HEK293 (cell line): ENCODE results near the gene VANGL1.
A peak's percentile ranks its signal among the peaks of the same experiment; 100 is the strongest.

Source experiments
- ATF2 ChIP-seq: fragments of 450-650 bp; formaldehyde crosslinking; IDR thresholded peaks from 2 replicates; pipeline ENCODE4 v1.5.1; 2016; ENCODE audit warnings: missing biosample characterization, missing genetic modification characterization, low read depth
- CTCF ChIP-seq: fragments of 450-650 bp; formaldehyde crosslinking; IDR thresholded peaks from 2 replicates; pipeline ENCODE4 v1.5.1; 2016; ENCODE audit warnings: missing biosample characterization, missing genetic modification characterization
- HOXC10 ChIP-seq: sonication (generic); formaldehyde crosslinking; IDR thresholded peaks from 2 replicates; pipeline ENCODE4 v1.8.1; 2023; ENCODE audit warnings: mild to moderate bottlenecking, missing genetic modification reagents
- IKZF3 ChIP-seq: fragments of 450-650 bp; IDR thresholded peaks from 2 replicates; pipeline ENCODE4 v1.5.0; 2018; ENCODE audit warnings: missing biosample characterization, mild to moderate bottlenecking, missing genetic modification characterization, moderate library complexity
- KLF16 ChIP-seq: fragments of 450-650 bp; formaldehyde crosslinking; IDR thresholded peaks from 2 replicates; pipeline ENCODE4 v1.5.1; 2017; ENCODE audit warnings: missing biosample characterization, missing genetic modification characterization
- MYNN ChIP-seq: fragments of 450-650 bp; formaldehyde crosslinking; IDR thresholded peaks from 2 replicates; pipeline ENCODE4 v1.5.1; 2016; ENCODE audit warnings: missing biosample characterization, missing genetic modification characterization, borderline replicate concordance
- PRDM10 ChIP-seq: fragments of 450-650 bp; formaldehyde crosslinking; IDR thresholded peaks from 2 replicates; pipeline ENCODE4 v1.5.1; 2016; ENCODE audit warnings: missing biosample characterization, missing genetic modification characterization
- SCRT1 ChIP-seq: fragments of 450-650 bp; formaldehyde crosslinking; IDR thresholded peaks from 2 replicates; pipeline ENCODE4 v1.5.1; 2016; ENCODE audit warnings: missing biosample characterization, missing genetic modification characterization, borderline replicate concordance
- TRIM28 ChIP-seq: IDR thresholded peaks from 2 replicates; pipeline ENCODE4 v1.6.1; 2011; ENCODE audit warnings: low read length, control low read depth, borderline replicate concordance
- ZBTB49 ChIP-seq: fragments of 450-650 bp; formaldehyde crosslinking; IDR thresholded peaks from 2 replicates; pipeline ENCODE4 v1.5.1; 2016; ENCODE audit warnings: missing biosample characterization, missing genetic modification characterization, low read depth
- ZEB2 ChIP-seq: fragments of 450-650 bp; formaldehyde crosslinking; IDR thresholded peaks from 2 replicates; pipeline ENCODE4 v1.5.1; 2016; ENCODE audit warnings: missing biosample characterization, missing genetic modification characterization
- ZNF335 ChIP-seq: fragments of 450-650 bp; formaldehyde crosslinking; conservative IDR thresholded peaks from 2 replicates; pipeline ENCODE4 v1.5.1; 2016; ENCODE audit warnings: missing biosample characterization, missing genetic modification characterization
- ZNF341 ChIP-seq: fragments of 450-650 bp; formaldehyde crosslinking; IDR thresholded peaks from 2 replicates; pipeline ENCODE4; 2016; ENCODE audit warnings: low read depth, missing biosample characterization, missing genetic modification characterization
- ZNF354C ChIP-seq: fragments of 450-650 bp; formaldehyde crosslinking; IDR thresholded peaks from 2 replicates; pipeline ENCODE4 v1.5.1; 2016; ENCODE audit warnings: missing biosample characterization, missing genetic modification characterization, low read depth, borderline replicate concordance
- ZNF362 ChIP-seq: fragments of 450-650 bp; formaldehyde crosslinking; IDR thresholded peaks from 2 replicates; pipeline ENCODE4 v1.5.1; 2016; ENCODE audit warnings: missing biosample characterization, missing genetic modification characterization
- ZNF501 ChIP-seq: fragments of 450-650 bp; formaldehyde crosslinking; IDR thresholded peaks from 2 replicates; pipeline ENCODE4 v1.5.1; 2016; ENCODE audit warnings: missing biosample characterization, missing genetic modification characterization
- ZNF510 ChIP-seq: fragments of 450-650 bp; formaldehyde crosslinking; IDR thresholded peaks from 2 replicates; pipeline ENCODE4 v1.5.1; 2018; ENCODE audit warnings: mild to moderate bottlenecking, missing genetic modification characterization, missing biosample characterization; ENCODE audit not compliant: insufficient replicate concordance
- ZNF548 ChIP-seq: fragments of 450-650 bp; formaldehyde crosslinking; IDR thresholded peaks from 2 replicates; pipeline ENCODE4 v1.5.1; 2016; ENCODE audit warnings: missing biosample characterization, missing genetic modification characterization
- ZNF626 ChIP-seq: fragments of 450-650 bp; sonication (Bioruptor Pico); formaldehyde crosslinking; IDR thresholded peaks from 2 replicates; pipeline ENCODE4 v1.5.1; 2018; ENCODE audit warnings: missing biosample characterization, missing genetic modification characterization, inconsistent platforms
- ZNF654 ChIP-seq: fragments of 450-650 bp; formaldehyde crosslinking; IDR thresholded peaks from 2 replicates; pipeline ENCODE4 v1.5.1; 2016; ENCODE audit warnings: low read depth, missing biosample characterization, missing genetic modification characterization
- ZNF658 ChIP-seq: fragments of 450-650 bp; formaldehyde crosslinking; IDR thresholded peaks from 2 replicates; pipeline ENCODE4; 2016; ENCODE audit warnings: missing biosample characterization, missing genetic modification characterization
- ZNF660 ChIP-seq: fragments of 450-650 bp; IDR thresholded peaks from 2 replicates; pipeline ENCODE4 v1.5.1; 2018; ENCODE audit warnings: missing biosample characterization, mild to moderate bottlenecking, missing genetic modification characterization
- ZNF664 ChIP-seq: fragments of 450-650 bp; formaldehyde crosslinking; IDR thresholded peaks from 2 replicates; pipeline ENCODE4 v1.5.1; 2016; ENCODE audit warnings: missing biosample characterization, missing genetic modification characterization
- ZNF692 ChIP-seq: fragments of 450-650 bp; formaldehyde crosslinking; IDR thresholded peaks from 2 replicates; pipeline ENCODE4 v1.5.1; 2016; ENCODE audit warnings: missing biosample characterization, missing genetic modification characterization
- ZNF768 ChIP-seq: fragments of 450-650 bp; formaldehyde crosslinking; IDR thresholded peaks from 2 replicates; pipeline ENCODE4 v1.5.1; 2018; ENCODE audit warnings: missing biosample characterization, mild to moderate bottlenecking, missing genetic modification characterization
- ZNF791 ChIP-seq: fragments of 450-650 bp; formaldehyde crosslinking; IDR thresholded peaks from 2 replicates; pipeline ENCODE4 v1.5.1; 2016; ENCODE audit warnings: missing biosample characterization, missing genetic modification characterization
- ZSCAN16 ChIP-seq: fragments of 450-650 bp; formaldehyde crosslinking; IDR thresholded peaks from 2 replicates; pipeline ENCODE4 v1.5.1; 2016; ENCODE audit warnings: missing biosample characterization, missing genetic modification characterization

VANGL1 gene

GRCh38 chr1:115595279-115596079 lies 46.3 kb upstream of the VANGL1 start (continued):
- TF ChIP-seq ZBTB49 (no peak), SCRT1 (tag by site-specific recombination) (no peak), ZNF341 (tag by site-specific recombination) (no peak), ZEB2 (tag by site-specific recombination) (no peak), ZNF658 (tag by site-specific recombination) (no peak), ZNF791 (tag by site-specific recombination) (no peak), ZNF660 (peak; percentile 91), ZNF626 (tag by site-specific recombination) (no peak), ZNF510 (tag by site-specific recombination) (no peak), HOXC10 (CRISPR knock-in tag) (no peak), ZNF692 (0 out of 2 replicates have a peak, but pooled peaks have one; percentile 32), TRIM28 (0 out of 2 replicates have a peak, but pooled peaks have one; percentile 21), ZNF664 (tag by site-specific recombination) (no peak), ZNF354C (no peak), ZNF362 (tag by site-specific recombination) (no peak), CTCF (peak; percentile 84), IKZF3 (tag by site-specific recombination) (peak; percentile 90), ATF2 (tag by site-specific recombination) (no peak), PRDM10 (tag by site-specific recombination) (0 out of 2 replicates have a peak, but pooled peaks have one; percentile 19), ZNF768 (tag by site-specific recombination) (no peak), ZSCAN16 (no peak), ZNF501 (tag by site-specific recombination) (0 out of 2 replicates have a peak, but pooled peaks have one; percentile 34), MYNN (tag by site-specific recombination) (no peak), KLF16 (no peak), ZNF548 (tag by site-specific recombination) (no peak), ZNF654 (peak; percentile 94), ZNF335 (tag by site-specific recombination) (0 out of 2 replicates have a peak, but pooled peaks have one; percentile 12)
